Small intestine (tissue), 16 donors: ENCODE data around the gene SUN5. TPM values are rescaled to one million over a fixed set of nuclear protein-coding genes. Genes with fewer than 3 reads are reported as not detected.
"Not testable (repeated sequence)": the region's sequence is repeated elsewhere in the genome, so short reads cannot be mapped to it uniquely, and the experiment has no call there.

Source experiments
- DNase-seq, 2 donors: peaks; one replicate each; pipeline versions ENCODE4 v3.0.0 to v3.0.0-alpha.2; 2013
- FAIRE-seq: peaks from 2 replicates; lab custom pipeline; 2012; peaks lifted over from hg19 to GRCh38; lab: Jason Lieb, UNC
- H3K27ac ChIP-seq, 3 donors: one replicate each; pipeline ENCODE4 v1.5.1; 2013; ENCODE audit warnings: low read length in 2 of 3, mild to moderate bottlenecking in 2 of 3, control low read depth in 1 of 3, inconsistent platforms in 1 of 3, low read depth in 1 of 3, moderate library complexity in 1 of 3
- H3K27me3 ChIP-seq, 3 donors: one replicate each; pipeline ENCODE4 v1.6.1; 2013; ENCODE audit warnings: low read length in 3 of 3, inconsistent platforms in 1 of 3; ENCODE audit not compliant: control insufficient read depth in 3 of 3, insufficient read depth in 3 of 3
- H3K36me3 ChIP-seq, 3 donors: one replicate each; pipeline ENCODE4 v1.6.1; 2013; ENCODE audit warnings: low read length in 3 of 3, inconsistent platforms in 1 of 3, low read depth in 1 of 3, mild to moderate bottlenecking in 1 of 3, moderate library complexity in 1 of 3; ENCODE audit not compliant: control insufficient read depth in 3 of 3, insufficient read depth in 2 of 3
- H3K4me1 ChIP-seq, 3 donors: one replicate each; pipeline ENCODE4 v1.6.1; 2013; ENCODE audit warnings: low read length in 2 of 3, inconsistent platforms in 1 of 3, low read depth in 1 of 3, mild to moderate bottlenecking in 1 of 3, moderate library complexity in 1 of 3; ENCODE audit not compliant: control insufficient read depth in 3 of 3, insufficient read depth in 2 of 3
- H3K4me3 ChIP-seq, 3 donors: one replicate each; pipeline ENCODE4 v1.5.1; 2013; ENCODE audit warnings: low read length in 3 of 3, control low read depth in 1 of 3, inconsistent platforms in 1 of 3, low read depth in 1 of 3, mild to moderate bottlenecking in 1 of 3, moderate library complexity in 1 of 3
- H3K9me3 ChIP-seq, 2 donors: one replicate each; pipeline ENCODE4 v1.6.1; 2013; ENCODE audit warnings: low read depth in 1 of 2, low read length in 1 of 2; ENCODE audit not compliant: control insufficient read depth in 2 of 2, insufficient read depth in 1 of 2
- WGBS, 3 donors: extraction: QIAGEN DNeasy Blood & Tissue Kit; methylation state at CpG; one replicate each; pipeline ENCODE4 v1.1.7; 2013; 5-methylcytosine and 5-hydroxymethylcytosine counted together
- long read RNA-seq, 10 donors: transcript quantifications; one replicate each; lab custom pipeline, GENCODE V29; 2026
- polyA plus RNA-seq, 4 donors: library from polyadenylated mRNA; stranded (reverse) in 3 of 4; unstranded in 1 of 4; fragments of 200-250 nt in 3 of 4; fragments of 120-200 nt in 1 of 4; gene quantifications; one replicate each; pipeline versions ENCODE4 v1.2.1 to v1.2.3, GENCODE V29; 2013
- donor health status: healthy with polysubstance abuse.
- donor health status: control.
- donor health status: control.
- donor health status: Bipolar disorder and iron deficiency.
- donor health status: healthy.

SUN5 gene, protein sequence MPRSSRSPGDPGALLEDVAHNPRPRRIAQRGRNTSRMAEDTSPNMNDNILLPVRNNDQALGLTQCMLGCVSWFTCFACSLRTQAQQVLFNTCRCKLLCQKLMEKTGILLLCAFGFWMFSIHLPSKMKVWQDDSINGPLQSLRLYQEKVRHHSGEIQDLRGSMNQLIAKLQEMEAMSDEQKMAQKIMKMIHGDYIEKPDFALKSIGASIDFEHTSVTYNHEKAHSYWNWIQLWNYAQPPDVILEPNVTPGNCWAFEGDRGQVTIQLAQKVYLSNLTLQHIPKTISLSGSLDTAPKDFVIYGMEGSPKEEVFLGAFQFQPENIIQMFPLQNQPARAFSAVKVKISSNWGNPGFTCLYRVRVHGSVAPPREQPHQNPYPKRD
- polyA plus RNA-seq, result not detected
- long read RNA-seq, donor 1, result 0 reads
- long read RNA-seq, donor 2, result 0 reads
- long read RNA-seq, donor 3, result 0 reads
- long read RNA-seq, donor 4, result 0 reads
- long read RNA-seq, donor 5, result 0 reads
- long read RNA-seq, donor 6, result 0 reads
- long read RNA-seq, donor 7, result 0 reads
- long read RNA-seq, donor 8, result 0 reads
- long read RNA-seq, donor 9, result 0 reads
- long read RNA-seq, donor 10, result 0 reads

DNA sequence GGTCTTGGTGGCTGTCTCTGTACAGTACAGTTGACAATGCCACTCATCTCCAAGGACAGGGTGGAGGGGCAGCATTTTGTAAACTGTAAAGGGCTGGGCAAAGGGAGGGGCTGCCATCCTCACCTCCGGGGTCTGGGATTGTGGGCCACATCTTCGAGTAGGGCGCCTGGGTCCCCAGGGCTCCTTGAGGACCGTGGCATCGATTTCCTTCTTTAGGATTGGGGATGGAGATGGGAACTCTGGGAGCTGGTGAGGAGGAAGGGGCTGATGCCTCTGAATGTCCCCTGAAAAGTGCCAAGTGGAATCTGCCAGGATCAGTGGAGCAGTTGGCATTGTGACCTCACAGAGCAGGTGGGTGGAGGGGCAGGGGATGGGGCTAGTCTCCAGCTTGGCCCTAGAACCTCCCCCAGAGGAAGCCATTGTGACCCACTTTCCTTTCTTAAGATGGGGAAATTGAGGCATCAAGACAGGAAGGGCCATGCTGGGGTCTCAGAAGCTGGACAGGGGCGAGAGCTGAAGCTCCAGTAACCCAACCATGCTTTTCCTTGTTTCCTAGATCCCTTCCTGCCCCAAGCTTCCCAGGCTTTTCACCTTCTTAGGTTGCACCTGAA lies at the start of gene SUN5:
Gene SUN5 (minus strand): TSS at position 293 of the 611 bp plus-strand sequence. CDS start 93 bp downstream, at position 200.
- FAIRE-seq, result no peak
- no peaks in the 10 kb centered on the region for H3K36me3 ChIP-seq
- 56 to 82% (median 69%) methylated on average over 6 of the region's 6 CpGs for WGBS, 3 donors

DNA sequence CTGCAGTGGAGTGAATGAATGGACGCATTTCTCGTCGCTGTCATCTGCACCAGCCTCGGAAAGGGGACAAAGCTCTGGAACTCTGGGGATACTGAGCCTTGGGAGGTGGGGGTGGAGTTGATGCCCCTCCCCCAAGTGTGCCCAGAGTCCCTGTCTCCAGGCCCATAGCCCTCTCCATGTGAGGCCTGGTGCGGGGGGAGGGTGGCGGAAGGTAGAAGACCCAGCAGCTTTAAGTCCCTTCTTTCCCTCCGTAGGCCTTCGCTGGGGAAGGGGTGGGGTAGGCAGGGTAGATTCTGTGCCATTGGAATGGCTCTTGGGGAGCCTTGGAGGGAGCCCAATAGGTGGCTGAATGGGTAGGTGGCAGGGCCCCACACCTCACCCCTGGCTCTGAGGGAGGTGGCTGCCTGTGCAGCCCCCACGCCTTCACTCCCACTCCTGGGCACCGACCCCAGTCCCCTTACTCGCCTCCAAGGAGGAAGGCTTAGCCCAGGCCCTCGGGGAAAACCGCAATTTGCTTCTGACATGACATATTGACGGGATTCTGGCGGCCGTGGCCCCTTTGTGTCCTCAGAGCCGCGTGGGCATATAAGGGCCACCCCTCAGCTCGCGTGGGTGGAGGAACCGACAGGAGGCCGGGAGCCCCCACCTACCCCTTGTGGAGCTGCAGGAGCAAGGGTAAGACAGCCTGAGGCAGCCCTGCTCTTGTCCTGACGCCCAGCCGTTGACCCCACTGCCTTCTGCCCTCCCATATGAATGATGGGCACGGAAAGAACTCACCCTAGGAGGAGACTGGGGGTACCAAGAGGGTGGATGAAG lies 49.3 kb upstream of the SUN5 start, which contains the start of gene BPIFB3:
Gene BPIFB3 (plus strand): TSS at position 613 of the 816 bp plus-strand sequence. CDS start 1,533 bp downstream, outside the sequence.
- DNase-seq, result no peak
- Histone ChIP-seq H3K4me3 (no peak within 1 kb of the TSS), H3K27me3 (no peaks in the 10 kb centered on the region), H3K36me3 (no peaks in the 10 kb centered on the region), H3K9me3 (no peaks in the 10 kb centered on the region), H3K27ac (no peak within 1 kb of the TSS), H3K4me1 (no peaks in the 10 kb centered on the region)
- FAIRE-seq, result no peak
- 78 to 83% (median 83%) methylated on average over 25 of the region's 25 CpGs for WGBS, 3 donors

More for the DNA sequence above, at the start of gene SUN5:
- Histone ChIP-seq H3K27me3 (no peaks in the 10 kb centered on the region), H3K9me3 (peaks cover 0 to 4% of the 10 kb centered on the region in 2 donors), H3K4me1 (no peaks in the 10 kb centered on the region), H3K4me3 (no peak within 1 kb of the TSS), H3K27ac (no peak within 1 kb of the TSS)
- no peak for DNase-seq

DNA sequence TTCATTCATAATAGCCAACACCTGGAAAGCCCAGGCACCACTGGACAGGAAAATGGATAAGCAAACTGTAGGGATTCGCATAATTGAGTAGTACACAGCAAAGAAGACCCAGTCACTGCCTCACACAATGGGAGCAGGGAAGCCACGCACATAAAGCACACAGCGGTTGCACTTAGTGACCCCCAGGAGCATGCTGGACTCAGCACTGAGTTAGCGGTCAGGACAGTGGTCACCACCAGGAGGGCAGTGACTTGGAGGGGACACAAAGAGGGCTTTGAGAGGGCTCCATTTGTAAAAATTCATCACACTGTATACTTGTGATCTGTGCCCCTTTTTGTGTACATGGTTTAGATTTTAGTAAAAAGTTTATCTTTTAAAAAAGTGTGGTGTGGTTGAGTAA lies 47.1 kb upstream of the SUN5 start:
- WGBS, 3 donors, result 69 to 88% (median 86%) methylated on average over 4 of the region's 4 CpGs
- FAIRE-seq (no peak), DNase-seq (no peak)
- H3K4me1 ChIP-seq, result no peaks in the 10 kb centered on the region
- no peak overlapping the region for H3K4me3 ChIP-seq
- H3K9me3 ChIP-seq, result no peaks in the 10 kb centered on the region
- no peaks in the 10 kb centered on the region for H3K27me3 ChIP-seq
- no peak overlapping the region for H3K27ac ChIP-seq
- H3K36me3 ChIP-seq, result no peaks in the 10 kb centered on the region

DNA sequence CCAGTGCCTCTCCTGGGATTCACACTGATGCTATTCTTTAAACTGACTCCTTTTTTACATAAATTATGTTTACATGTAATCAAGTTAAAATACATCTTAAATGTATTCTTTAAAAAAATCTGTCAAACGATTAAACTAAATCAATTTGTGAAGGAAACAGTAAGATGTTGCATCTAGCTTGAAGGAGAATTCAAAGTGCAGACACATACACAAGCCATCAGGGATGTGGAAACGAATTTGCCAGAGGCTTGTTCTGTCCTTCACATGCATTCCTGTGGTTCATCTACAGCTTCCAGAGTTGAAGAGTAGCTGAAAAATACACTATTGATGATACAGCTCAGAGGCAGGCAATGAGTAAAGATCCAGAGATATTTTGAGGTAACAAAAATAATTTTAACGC lies 42.2 kb upstream of the SUN5 start:
- Histone ChIP-seq H3K4me1 (no peaks in the 10 kb centered on the region), H3K9me3 (peaks cover 0 to 20% of the 10 kb centered on the region in 2 donors), H3K36me3 (no peaks in the 10 kb centered on the region), H3K4me3 (no peak overlapping the region), H3K27ac (no peak overlapping the region), H3K27me3 (no peaks in the 10 kb centered on the region)
- FAIRE-seq (no peak), DNase-seq (no peak)
- 64 to 73% (median 67%) methylated on average over 3 of the region's 3 CpGs for WGBS, 3 donors

DNA sequence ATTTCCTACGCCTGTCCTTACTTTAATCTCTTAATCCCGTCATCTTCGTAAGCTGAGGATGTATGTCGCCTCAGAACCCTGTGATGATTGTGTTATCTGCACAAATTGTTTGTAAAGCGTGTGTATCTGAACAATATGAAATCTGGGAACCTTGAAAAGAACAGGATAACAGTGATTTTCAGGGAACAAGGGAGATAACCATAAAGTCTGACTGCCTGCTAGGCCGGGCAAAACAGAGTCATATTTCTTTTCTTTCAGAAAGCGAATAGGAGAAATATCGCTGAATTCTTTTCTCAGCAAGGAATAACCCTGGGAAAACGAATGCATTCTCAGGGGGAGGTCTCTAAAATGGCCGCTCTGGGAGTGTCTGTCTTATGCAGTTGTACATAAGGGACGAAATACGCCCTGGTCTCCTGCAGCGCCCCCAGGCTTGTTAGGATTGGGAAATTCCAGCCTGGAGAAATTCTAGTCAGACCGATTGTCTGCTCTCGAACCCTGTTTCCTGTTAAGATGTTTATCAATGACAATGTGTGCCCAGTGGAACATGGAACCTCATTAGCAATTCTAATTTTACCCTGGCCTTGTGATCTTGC lies 41.0 kb upstream of the SUN5 start:
- FAIRE-seq, H3K27me3 ChIP-seq, H3K36me3 ChIP-seq, H3K4me1 ChIP-seq, H3K27ac ChIP-seq, H3K4me3 ChIP-seq, DNase-seq: not testable (repeated sequence)
- H3K9me3 ChIP-seq, result peaks cover 0 to 20% of the 10 kb centered on the region in 2 donors
- 84 to 85% (median 85%) methylated on average over 15 of the region's 15 CpGs for WGBS, 3 donors

DNA sequence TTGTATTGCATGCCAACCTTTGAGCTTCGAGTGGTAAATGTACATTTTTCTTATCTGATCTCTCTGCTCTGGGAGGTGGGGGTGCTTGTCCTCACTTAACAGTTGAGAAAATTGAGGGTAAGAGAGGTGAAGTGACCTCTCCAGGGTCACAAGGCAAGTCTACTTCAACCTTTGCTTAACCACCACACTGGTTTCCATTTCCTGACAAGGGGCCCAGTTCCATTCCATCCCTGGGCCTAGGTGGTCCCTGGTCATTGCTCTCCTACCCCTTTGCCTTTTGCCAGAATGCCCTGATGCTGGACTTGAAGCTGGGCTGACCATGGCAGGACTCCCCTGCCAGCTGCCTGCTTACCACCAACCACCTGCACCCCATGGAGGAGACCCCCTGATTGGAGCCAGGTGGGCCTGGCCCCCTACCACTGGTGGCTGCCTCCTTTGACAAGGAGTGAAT lies 39.5 kb upstream of the SUN5 start:
- H3K27me3 ChIP-seq, result no peaks in the 10 kb centered on the region
- no peak overlapping the region for H3K27ac ChIP-seq
- 8 to 54% (median 16%) methylated on average over 1 of the region's 1 CpG for WGBS, 3 donors
- H3K36me3 ChIP-seq, result no peaks in the 10 kb centered on the region
- DNase-seq (no peak), FAIRE-seq (no peak)
- H3K4me1 ChIP-seq, result no peaks in the 10 kb centered on the region
- peaks cover 0 to 20% of the 10 kb centered on the region in 2 donors for H3K9me3 ChIP-seq
- H3K4me3 ChIP-seq, result no peak overlapping the region

DNA sequence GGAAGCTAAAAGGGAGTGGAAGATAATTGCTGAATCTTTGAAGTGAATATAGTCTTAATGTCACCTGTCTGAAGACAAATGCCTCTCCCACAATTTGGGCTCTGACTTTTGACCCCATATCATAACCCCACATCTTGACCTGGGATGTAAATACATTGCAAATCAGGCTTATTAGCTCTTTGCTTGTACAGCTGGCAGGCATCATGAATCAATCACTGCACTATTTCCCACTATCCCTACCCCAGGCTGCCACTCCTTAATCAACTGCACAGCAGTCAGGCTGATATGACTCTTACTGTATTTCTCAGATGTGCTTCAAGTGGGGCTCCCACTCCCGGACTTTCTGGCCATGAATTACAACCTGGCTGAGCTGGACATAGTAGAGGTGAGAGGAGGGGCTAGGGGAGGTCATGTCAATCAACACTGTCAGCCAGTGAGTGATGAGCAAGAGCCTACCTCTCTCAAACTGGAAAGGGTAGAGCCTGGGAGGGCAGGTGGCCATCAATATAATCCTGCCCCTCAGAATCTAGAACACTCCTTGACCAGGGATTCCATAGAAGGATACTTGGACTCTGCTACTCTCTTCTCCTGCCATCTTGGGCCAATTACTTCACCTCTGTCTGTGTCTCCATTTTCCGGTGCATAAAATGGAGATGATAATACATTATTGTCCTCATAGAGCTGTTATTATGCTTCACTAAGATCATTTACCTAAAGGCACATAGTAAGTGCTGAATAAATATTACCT lies 38.9 kb upstream of the SUN5 start:
- peaks cover 0 to 20% of the 10 kb centered on the region in 2 donors for H3K9me3 ChIP-seq
- no peaks in the 10 kb centered on the region for H3K36me3 ChIP-seq
- 49 to 64% (median 56%) methylated on average over 2 of the region's 2 CpGs for WGBS, 3 donors
- no peaks in the 10 kb centered on the region for H3K4me1 ChIP-seq
- no peak for FAIRE-seq
- no peak overlapping the region for H3K4me3 ChIP-seq
- H3K27me3 ChIP-seq, result no peaks in the 10 kb centered on the region
- no peak overlapping the region for H3K27ac ChIP-seq
- DNase-seq, result no peak
